Measurements from ENCODE around the gene SLCO4A1. TPM values are rescaled to one million over a fixed set of nuclear protein-coding genes. Genes with fewer than 3 reads are reported as not detected.

Gene SLCO4A1
- total RNA-seq, 1 donor from 2014 or later = 41.6 TPM

- intact Hi-C loops (cut with micrococcal nuclease) = no loop called here
Measured at GRCh38 chr20:62696989-62697388, 54.7 kb downstream of the SLCO4A1 start.

DNA sequence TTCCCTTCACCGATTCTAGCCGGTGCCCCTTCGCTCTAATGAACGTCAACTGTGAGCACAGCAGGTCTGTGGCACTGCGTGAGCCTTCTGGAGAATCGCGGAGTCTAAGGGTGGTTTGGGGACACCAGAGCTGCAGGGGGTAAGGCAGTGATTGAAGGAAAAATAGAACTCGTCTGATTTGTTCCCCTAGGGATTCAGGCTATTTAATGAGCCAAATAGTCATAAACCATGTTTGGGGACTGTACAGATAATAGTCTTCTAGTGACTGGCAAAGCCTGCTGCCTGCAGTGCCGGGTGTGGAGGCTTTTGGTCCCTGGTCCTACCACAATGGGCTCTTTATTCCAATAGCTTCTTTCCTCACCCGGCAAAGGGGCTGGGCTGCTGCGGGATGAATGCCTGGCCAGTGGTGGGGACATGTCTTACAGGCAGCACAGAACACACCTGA, 55.2 kb downstream of the SLCO4A1 start:
- intact Hi-C loops (cut with micrococcal nuclease) = no loop called here

DNA sequence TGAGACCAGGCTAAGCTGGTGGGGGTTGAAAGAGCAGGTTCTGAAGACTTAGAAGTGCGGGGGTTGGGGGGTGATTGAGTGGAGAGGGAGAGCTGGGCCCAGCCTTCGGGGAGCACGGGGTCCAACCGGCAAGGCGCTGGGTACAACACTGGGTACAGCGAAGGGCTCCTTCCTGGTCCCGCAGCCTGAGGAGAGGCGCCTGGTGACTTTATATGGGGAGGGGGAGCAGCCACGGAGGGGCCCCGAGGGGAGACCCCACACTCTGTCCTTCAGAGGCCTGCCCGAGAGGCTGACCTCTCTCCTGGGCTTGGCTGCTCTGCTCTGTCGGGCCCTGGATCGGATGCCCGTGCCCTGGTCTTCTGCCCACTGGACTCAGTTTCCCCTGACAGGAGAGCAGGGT, 55.9 kb downstream of the SLCO4A1 start:
- intact Hi-C loops (cut with micrococcal nuclease) = no loop called here

DNA sequence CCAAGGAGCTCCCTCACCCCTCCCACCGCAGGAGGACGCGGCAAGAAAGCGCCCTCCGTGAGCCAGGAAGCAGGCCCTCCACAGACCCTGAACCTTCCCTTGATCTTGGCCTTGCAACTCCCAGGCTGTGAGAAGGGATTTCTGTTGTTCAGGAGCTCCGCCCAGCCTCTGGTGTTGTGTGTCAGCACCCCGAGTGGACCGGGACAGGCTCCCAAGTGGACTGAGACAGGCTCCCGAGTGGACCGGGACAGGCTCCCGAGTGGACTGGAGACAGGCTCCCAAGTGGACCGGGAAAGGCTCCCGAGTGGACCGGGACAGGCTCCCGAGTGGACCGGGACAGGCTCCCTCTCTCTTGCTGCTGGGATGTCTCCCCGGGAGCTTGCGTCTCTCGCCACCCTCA, 57.0 kb downstream of the SLCO4A1 start:
- intact Hi-C loops (cut with micrococcal nuclease) = no loop called here

DNA sequence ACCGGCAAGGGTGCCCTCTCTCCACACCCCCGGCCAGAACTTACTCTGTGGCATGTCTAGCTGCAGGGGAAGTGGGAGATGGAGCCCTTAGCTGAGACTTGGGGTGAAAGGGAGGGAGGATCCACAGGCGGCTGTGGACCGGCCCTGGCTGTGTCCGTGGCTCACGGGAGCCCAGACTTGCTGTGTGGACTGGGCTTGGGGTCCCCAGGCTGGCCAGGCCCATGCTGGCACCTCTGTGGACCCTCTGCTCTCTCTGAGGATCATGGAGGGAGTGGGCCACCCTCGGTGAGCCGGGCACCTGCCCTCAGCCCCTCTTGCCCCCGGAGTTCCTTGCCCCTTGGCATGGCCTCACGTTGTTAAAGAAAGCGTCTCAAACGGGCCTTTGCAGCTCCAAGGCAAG, 57.4 kb downstream of the SLCO4A1 start:
- intact Hi-C loops (cut with micrococcal nuclease) = no loop called here

DNA sequence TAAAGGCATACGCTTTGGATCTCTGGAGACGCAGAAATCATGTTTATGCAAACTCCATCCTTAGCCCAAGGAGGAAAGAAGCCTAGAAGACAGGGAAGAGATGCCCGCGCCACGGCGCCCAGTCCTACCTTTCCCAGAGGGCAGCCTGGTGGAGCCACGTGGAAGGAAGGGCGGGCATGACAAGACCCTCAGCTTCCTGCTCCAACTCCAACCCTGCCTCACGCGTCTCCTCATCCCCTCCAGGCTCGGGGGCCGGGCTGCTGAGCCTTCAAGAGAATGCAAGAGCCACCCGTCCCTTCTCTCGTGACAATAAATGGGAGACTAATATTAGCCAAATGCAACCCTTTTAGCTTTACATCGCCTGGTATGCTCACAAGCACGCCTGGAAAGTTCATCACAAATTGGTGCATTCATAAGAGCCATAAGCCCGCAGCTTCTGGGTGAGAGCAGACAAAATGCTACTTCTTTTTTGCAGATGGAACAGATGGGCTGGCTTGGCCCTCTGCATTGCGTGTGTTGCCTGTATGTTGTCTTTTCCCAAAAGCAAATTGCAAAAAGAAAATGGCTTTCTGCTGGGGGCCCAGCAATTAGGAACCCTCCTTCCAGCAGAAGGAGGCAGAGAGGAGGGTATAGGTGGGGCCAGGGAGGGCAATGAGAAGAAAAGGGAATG, 58.1 kb downstream of the SLCO4A1 start:
- intact Hi-C loops (cut with micrococcal nuclease) = no loop called here

DNA sequence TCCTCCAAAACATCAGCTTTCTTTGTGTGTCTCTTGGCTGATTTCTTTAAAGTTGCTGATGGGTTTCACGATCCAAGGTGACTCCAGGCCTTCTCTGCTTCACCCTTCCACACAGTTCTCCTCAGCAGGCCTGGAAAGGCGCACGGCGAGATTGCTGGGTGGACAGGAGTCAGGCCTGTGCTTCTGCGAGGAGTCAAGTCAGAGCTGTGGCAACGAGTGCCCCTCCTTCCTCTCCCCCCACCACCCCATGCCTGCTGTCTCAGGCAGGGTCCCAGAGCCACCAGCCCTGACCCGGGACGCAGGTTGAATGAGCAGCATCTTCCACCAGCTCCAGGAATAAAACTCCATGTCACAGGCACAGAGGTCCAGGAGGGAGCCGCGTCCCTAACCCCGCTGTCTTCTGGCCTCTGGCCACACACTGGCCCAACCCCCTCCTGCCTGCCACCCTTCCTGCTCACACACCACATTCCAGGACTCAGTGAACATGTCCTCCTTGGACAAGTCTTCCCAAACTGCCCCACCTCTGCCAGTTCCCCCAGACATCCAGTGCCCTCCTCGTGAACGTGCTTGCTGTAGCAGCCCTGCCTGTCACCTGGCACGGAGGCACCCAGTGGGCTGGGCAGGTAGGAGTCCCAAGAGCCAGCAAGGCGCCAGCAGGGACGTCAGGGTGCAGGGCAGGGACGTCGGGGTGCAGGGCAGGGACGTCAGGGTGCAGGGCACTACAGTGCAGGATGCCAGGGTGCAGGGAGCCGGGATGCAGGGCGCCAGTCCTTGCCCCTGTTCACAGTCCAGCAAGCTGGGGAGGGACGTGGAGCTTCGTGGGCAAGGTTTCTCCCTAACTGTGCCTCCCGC, 59.1 kb downstream of the SLCO4A1 start:
- intact Hi-C loops (cut with micrococcal nuclease) = no loop called here

GRCh38 chr20:62702013-62702300, 59.7 kb downstream of the SLCO4A1 start:
- intact Hi-C loops (cut with micrococcal nuclease) = no loop called here

DNA sequence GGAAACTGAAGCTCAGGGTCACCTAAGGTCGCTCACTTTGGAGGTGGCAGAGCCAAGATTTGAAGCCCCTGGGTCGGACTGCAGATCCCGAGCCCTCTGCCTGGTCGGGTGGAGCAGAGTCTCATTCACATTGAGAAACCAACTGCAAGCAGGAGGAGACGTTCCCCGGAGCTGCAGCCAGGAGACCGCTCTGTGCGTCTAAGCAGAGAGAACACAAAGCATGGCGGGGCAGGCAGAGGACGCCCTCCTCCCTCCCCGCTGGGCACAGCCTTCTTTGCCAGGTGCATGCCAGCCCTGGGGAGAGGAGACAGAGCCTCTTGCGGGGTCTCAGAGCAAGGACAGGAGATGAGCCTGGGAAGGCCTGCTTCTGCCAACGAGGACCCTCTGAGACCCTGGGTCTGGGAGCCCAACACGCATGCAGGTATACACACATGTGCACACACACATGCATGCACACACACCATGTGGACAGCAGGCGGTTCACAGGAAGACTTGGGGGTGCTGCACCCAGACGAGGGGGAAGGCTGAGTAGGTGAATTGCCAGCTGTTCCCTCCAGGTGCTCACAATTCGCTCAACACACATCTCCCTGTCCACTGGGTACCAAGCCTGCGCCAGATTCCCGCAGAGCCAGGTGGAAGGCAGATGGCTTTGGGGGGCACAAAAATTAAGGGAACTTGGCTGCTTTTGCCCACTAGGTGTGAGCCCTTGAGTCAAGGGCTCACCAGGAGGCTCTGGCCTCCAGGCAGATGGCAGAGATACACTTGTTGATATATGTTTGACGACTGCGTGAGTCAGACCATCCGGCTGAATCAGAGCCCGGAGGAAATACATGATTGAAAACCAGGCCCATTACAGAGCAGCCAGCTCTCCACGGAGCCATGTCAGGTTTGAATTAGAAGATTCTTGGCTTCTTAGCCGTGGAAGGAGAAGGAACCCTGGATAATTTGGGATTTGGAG, 60.9 kb downstream of the SLCO4A1 start:
- intact Hi-C loops (cut with micrococcal nuclease) = no loop called here

DNA sequence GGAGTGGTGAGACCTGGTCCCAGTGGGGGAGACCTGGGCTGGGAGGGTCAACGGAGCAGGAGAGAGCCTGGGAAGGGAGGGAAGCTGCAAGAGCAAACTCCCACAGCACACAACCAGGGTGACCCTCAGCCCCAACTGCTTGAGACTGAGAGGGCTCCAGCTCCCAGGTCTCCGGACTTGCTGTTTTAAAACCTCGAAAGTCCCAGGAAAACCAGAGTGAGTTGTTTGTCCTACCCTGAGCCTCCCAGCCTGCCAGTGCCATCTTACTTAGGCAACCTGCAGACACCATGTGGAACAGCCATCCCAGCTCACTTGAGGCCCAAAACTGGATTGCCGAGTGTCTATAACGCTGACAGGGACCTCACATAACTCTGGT, 61.5 kb downstream of the SLCO4A1 start:
- intact Hi-C loops (cut with micrococcal nuclease) = no loop called here

DNA sequence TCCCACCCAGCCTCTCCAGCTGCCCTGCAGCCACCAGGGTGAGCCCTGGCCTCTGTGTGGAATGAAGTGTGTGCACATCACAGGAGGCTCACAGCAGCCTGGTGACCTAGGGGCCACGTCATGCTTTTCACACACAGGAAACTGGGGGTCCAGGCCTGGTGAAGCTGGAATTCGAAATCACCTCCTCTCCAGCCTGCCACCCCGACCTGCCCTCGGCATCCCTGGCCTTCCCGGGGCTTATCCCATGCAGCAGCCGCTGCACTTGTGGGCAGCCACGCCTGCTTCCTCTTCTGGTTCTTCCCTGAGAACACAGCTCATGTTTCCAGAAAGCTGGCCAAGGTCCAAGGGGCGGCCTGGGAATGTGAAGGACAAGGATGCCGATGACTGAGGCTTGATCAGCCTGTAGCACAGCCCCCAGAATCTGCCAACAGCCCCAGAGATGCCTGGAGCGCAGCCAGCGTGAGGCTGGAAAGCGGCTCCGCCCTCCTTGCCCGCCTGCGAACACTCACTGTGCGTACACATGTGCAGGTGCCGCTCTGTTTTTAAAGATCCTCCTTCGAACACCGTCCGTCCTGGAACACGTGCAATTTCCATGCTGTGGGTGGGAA, 62.1 kb downstream of the SLCO4A1 start:
- intact Hi-C loops (cut with micrococcal nuclease) = no loop called here

GRCh38 chr20:62705627-62706026, 63.3 kb downstream of the SLCO4A1 start:
- intact Hi-C loops (cut with micrococcal nuclease) = no loop called here

DNA sequence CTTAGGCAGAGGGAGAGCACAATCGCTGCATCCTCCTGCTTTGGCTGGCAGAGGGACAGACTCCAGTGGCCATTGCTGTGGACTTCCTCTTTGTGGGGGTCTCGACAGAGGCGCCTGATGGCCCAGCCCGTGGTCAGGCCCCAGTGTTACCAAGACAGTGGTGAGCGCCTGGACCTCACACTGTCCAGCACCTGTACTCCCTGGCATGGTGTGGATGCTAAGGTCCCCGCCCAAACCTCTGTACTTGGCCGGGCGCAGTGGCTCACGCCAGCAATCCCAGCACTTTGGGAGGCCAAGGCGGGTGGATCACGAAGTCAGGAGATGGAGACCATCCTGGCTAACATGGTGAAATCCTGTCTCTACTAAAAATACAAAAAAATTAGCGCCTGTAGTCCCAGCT, 64.0 kb downstream of the SLCO4A1 start:
- intact Hi-C loops (cut with micrococcal nuclease) = no loop called here

DNA sequence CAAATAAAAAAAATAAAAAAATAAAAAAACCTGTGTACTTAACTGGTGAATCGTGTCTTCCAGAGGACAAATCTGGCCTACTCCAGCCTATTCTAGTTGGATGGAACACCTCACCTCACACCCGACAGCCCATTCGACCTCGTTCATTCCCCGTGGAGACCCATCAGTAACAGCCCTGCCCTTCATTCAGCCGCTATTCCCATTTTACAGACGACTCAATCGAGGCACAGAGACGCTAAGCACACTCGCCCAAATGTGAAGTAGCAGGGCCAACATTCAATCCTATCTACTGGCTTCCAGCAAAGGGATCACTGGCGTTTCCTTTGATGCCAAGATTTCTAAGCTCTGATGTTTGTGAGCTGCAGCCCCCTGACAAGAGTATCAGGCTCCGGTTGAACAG, 64.6 kb downstream of the SLCO4A1 start:
- intact Hi-C loops (cut with micrococcal nuclease) = no loop called here

DNA sequence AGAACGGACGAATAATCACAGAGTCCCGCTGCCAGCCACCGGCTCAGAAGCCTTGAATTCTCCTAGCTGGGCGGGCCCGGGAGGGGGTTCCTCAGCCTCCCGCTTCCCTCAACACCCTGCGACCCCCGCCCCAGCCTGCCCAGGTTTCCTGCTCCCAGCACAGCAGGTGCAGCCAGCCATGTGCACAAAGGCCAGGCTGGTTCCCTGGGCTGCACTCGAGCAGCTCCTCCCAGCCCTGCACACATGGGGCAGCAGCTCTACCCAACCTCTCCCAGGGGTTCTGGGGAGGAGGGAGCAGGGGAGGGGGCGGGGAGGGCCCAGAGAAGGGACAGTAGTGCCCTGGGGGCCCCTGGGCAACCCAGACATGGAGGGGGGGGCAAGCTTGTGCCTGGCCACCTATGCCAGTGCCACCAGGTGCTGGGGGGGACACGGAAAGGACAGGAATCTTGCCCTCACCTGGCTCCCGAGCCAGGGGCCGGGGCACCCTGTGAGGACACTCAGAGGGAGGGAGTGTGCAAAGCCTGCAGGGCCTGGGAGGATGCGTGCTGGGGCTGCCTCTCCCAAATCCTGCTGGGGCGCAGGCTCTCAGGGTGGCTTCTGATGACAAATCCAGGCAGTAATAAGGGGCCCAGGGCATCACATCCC, 65.1 kb downstream of the SLCO4A1 start:
- intact Hi-C loops (cut with micrococcal nuclease) = no loop called here

GRCh38 chr20:62707921-62708521, 65.7 kb downstream of the SLCO4A1 start:
- intact Hi-C loops (cut with micrococcal nuclease) = no loop called here

GRCh38 chr20:62708591-62709536, 66.6 kb downstream of the SLCO4A1 start, which contains the start of gene NTSR1:
TSS of gene NTSR1 (plus strand) at chr20:62708836. CDS start at chr20:62709208, 372 bp downstream.
- intact Hi-C loops (cut with micrococcal nuclease) = no loop called here

- intact Hi-C loops (cut with micrococcal nuclease) = no loop called here
Measured at GRCh38 chr20:62709537-62709905, 67.2 kb downstream of the SLCO4A1 start.

- intact Hi-C loops (cut with micrococcal nuclease) = no loop called here
Measured at GRCh38 chr20:62710221-62710885, 68.0 kb downstream of the SLCO4A1 start.
